NCI-H2227 treated with DMSO at 0.1 percent for 48 hours (cell line): ENCODE data around the gene DNAH12.
"Not testable (repeated sequence)": the region's sequence is repeated elsewhere in the genome, so short reads cannot be mapped to it uniquely, and the experiment has no call there.

Experiments
- DNase-seq: peaks from one replicate; lab custom pipeline; 2025; lab: John Stamatoyannopoulos, UW

The DNAH12 gene

DNA sequence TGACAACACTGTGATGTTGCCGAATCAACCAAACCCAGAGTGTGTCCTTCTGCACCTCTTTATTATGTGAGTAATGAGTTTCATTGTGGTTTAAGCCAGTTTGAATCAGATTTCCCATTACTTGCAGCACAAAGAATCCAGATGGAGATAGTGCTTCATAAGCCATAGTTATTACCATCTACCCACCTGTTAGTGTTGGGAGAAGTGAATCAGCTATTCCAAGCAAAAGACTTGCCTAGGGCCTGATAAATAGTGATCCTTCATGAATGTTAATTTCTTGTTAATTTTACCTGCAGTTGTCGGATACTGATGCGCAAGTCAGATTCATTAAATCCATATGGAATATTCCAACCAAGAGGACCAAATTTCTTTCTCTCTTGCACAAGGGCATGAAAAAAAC is 229.9 kb downstream of the DNAH12 start:
- DNase-seq, result no peak

GRCh38 chr3:57309769-57310360 is 234.3 kb downstream of the DNAH12 start:
- no peak for DNase-seq

GRCh38 chr3:57303520-57303919 is 240.6 kb downstream of the DNAH12 start:
- DNase-seq, result not testable (repeated sequence)

GRCh38 chr3:57298041-57298440 is 246.1 kb downstream of the DNAH12 start:
- DNase-seq, result no peak

DNA sequence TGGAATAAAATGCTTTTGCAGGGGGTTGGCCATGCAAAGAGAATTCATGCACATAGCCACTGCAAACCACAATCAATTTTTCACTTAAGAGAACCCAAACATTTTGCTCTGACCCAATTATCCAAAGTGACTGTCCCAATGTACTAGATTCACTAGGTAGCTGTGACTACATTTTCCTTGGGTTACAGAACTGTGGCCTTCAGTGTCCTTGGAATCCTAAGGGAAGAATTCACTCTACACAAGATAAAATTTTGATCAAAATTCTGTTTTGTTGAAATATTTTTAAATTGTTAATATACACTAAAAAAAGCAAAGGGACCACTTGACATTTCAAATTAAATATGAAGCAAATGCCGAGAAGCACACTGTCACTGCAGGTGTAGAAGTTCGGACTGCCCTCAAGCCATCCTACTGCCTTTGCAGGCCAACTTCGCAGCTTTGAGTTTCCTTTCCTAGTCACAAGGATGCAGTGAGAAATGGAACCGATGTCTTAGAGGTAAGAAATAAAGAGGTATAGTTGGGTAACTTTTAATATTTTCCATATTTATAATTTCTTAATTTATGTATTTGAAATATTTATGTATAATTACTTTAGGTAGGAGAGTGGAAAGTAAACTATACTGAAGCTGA is 251.1 kb downstream of the DNAH12 start:
- no peak for DNase-seq

DNA sequence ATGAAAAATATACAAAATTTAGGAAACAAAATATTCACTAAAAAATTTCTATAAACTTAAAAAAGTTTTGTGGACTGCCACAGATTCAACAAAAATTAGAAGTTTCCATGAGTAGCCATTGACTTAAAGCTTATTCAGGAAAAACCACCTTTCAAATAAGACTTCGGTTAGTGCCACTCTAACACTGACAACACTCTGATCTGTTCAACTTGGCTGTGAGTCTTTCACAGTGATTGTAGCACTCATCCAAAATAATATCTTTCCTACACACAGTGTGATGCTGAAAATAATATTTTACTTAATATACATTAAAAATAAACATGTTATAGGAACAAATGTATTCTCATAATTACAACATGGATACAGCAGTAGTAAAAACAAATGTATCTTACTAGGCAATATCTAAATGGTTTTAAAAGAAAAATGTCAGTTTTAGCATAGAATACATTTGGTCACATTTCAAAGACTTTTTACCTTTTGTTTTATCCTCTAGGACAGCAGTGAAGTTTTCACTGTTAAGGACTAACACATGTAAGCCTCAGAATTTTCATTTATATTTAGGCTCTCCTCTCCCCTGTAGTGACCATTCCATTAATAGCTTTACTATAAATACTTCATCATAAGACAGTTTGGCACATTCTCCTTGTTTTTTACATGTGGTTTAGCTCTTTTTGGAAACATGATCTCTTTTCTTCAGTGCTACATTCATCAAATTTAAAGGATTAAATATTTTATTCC is 251.8 kb downstream of the DNAH12 start, which contains the start of gene ASB14:
Gene ASB14 (minus strand): TSS at position 527 of the 738 bp plus-strand sequence. CDS start 652 bp downstream, outside the sequence.
- no peak for DNase-seq

GRCh38 chr3:57288403-57288802 is 255.7 kb downstream of the DNAH12 start:
- DNase-seq, result no peak

DNA sequence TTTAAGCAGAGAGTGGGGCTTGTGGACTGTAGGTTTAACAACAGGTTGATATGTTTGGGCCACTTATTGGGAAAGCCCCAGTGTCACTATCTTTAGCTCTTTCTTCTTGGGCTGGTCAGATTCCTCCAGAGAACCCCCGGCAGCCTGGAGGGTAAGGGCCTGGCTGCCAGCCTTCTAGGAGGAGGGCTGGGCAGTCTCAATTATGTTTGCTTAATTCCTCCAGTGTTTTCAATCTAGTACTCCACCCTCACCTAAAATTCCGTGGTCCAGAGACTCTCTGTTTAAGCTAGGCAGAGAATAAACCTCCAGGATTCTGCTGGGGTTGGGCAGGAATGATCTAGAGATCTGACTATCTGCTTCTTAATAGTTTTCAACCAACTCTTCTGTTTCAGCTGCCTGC is 256.9 kb downstream of the DNAH12 start:
- DNase-seq, result no peak

DNA sequence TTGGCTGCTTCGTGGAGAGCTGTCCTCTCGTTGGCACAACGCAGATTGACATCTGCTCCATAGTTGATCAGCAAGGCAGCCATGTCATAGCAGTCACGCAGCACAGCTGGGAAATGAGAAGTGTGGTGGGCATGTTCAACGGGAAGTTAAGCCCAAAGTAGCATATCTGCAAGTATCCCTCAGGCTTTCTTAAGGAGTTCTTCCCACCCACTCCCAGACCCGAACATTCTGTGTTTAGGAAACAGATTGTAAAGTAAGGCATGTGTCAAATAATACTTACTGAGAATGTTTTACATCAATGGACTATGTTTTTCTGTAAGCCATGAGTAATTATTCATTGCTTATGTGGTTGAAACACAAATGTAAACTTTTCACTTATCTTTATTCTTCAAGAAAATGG is 260.8 kb downstream of the DNAH12 start:
- DNase-seq, result no peak

DNA sequence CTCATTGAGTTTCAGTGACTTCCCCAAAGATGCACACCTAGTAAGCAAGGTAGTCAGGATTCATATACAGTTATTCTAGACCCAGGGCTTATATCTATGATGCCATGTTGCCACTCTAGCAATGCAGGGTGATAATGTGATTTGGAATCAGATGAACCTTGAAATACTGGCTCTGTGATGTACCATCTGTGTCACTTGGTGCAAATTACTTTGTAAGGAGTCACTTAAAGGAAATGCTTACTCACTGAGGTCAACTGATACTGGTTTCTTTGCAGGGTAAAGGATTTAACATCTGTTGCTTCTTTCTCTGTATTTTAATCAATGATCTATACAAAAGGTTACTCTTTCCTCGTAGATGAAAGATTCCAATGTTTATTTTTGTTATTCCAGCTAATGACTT is 262.4 kb downstream of the DNAH12 start:
- DNase-seq, result no peak

- no peak for DNase-seq
These were observed 264.5 kb downstream of the DNAH12 start for GRCh38 chr3:57279685-57280084.

GRCh38 chr3:57278237-57278636 is 265.9 kb downstream of the DNAH12 start:
- DNase-seq, result no peak

GRCh38 chr3:57275393-57275792 is 268.8 kb downstream of the DNAH12 start:
- no peak for DNase-seq

DNA sequence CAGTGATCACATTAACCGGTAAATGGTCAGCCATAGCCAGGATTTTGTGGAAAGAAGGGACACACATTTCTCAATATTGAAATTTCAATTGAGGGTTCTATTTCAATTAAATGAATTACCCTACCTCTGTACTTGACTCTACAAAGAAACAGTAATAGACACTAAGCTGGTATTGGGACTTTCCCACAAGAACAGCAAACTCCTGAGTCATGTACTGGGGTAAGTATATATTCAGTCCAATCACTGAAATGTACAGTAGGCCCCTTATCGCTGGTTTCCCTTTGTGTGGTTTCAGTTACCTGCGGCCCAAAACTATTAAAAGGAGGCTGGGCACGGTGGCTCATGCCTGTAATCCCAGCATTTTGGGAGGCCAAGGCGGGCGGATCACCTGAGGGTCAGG is 269.3 kb downstream of the DNAH12 start:
- no peak for DNase-seq

GRCh38 chr3:57268416-57268815 is 275.7 kb downstream of the DNAH12 start:
- DNase-seq, result no peak

DNA sequence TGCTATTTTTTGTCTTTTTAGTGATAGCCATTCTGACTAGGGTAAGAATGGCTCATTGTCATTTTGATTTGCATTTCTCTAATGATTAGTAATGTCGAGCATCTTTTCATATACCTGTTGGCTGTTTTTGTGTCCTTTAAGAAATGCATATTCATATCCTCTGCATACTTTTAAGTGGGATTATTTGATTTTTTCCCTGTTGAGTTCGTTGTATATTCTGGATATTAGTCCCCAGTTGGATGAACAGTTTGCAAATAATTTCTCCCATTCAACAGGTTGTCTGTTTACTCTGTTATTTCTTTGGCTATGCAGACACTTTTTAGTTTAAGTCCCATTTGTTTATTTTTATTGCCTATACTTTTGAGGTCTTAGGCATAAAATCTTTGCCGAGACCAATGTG is 282.2 kb downstream of the DNAH12 start:
- DNase-seq, result no peak

DNA sequence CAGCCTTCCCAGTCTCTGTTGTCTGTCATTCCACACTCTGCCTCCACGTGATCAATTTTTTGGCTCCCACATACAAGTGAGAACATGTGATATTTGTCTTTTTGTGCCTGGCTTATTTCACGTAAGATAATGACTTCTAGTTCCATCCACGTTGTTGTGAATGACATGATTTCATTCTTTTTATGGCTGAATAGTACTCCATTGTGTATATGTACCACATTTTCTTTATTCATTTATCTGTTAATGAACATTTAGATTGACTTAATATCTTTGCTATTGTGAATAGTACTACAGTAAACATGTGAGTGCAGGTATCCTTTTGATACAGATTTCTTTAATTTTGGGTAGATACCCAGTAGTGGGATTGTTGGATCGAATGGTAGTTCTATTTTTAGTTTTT is 283.0 kb downstream of the DNAH12 start:
- no peak for DNase-seq

DNA sequence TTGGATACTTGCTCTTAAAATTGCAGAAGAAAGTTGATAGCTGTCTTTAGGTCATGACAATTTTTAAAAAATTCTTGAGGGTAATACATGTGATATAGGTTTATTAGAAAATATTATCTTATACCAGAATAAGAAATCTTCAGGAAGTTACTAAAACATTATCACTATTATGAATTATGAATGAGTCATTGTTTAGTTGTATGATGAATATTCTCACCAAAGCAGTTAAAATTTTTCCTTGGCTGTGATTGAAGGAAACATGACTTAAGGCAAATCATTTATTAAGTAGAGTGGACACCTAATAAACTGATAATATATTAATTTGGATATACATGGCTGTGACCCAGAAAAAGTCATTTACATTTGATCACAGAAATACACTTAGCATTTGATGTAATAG is 286.5 kb downstream of the DNAH12 start:
- no peak for DNase-seq

DNA sequence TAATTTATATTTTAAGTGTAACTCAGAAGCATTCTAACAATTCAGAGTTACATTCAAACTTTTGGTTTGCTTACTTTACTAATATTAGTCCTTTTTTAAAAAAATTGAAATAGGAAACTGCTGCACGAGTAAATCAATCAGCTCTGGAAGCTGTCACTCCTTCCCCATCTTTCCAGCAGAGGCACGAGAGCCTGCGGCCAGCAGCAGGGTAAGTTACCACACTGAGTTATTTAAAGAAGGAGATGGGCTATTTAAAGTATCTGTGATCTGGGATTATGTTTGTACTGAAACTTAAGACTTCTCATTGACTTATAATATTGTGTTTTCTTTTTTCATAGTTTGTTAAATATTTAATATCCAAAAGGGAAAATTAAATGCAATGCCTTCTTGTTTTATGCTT is 287.3 kb downstream of the DNAH12 start:
- DNase-seq, result no peak

DNA sequence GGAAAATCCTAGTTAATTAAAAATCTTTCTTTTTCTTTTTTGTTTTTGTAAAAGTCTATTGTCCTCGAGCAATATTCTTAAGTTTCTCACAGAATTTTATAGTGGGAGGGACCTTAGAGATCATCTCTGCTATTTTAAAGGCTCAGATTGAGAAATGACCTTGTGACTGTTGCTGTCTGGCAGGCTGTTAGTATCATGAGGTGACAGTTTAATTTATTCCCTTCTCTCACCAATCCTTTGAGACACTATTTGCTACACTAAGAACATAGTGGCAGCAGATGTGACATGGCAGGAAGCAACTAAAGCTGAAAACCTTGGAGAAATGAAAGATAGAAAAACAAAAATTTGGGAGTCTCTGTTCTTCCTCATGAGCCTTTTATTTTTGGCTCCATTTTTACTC is 291.7 kb downstream of the DNAH12 start:
- no peak for DNase-seq

DNA sequence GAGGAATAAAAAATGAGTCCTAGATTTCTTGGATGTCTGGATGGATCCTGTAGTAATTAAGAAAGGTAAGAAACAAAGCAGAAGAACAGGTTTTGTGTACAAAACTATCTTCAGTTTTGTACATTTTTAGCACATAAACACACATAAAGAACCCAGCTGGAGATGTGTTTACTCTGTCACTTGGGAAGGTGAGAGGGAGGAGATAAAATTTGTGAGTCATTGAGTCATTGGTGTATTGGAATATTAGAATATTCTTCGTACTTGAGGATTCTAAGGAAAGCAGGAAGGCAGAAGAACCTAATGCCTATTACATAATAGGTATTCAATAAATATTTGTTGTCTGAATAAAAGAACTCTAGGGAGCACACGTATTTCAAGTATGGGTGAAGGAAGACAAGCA is 299.2 kb downstream of the DNAH12 start:
- no peak for DNase-seq
